Measurements from ENCODE around the gene SIN3A.
"Not testable (repeated sequence)": the region's sequence is repeated elsewhere in the genome, so short reads cannot be mapped to it uniquely, and the experiment has no call there.

SIN3A gene

DNA sequence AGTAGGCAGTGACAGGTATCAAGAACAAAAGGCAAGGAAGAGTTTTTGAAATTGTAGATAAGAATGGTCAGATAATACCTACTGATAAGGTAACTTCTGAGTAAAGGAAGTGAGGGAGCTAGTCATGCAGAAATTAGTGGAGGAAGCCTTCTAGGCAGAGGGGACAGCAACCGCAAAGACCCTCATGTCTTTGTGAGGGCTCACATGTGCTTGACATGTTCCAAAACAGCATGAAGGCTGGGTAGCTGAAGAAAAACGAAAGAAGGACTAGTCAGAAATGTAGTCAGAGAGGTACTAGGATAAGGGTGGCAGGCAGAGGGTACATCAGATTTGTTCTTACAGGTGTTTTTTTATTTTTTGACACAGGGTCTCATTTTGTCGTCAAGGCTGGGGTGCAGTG, 5.3 kb downstream of the SIN3A start:
- TF ChIP-seq, protein P1, sequence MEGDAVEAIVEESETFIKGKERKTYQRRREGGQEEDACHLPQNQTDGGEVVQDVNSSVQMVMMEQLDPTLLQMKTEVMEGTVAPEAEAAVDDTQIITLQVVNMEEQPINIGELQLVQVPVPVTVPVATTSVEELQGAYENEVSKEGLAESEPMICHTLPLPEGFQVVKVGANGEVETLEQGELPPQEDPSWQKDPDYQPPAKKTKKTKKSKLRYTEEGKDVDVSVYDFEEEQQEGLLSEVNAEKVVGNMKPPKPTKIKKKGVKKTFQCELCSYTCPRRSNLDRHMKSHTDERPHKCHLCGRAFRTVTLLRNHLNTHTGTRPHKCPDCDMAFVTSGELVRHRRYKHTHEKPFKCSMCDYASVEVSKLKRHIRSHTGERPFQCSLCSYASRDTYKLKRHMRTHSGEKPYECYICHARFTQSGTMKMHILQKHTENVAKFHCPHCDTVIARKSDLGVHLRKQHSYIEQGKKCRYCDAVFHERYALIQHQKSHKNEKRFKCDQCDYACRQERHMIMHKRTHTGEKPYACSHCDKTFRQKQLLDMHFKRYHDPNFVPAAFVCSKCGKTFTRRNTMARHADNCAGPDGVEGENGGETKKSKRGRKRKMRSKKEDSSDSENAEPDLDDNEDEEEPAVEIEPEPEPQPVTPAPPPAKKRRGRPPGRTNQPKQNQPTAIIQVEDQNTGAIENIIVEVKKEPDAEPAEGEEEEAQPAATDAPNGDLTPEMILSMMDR (IDR thresholded peaks at IDR 0.05; ENCODE audit: low read depth, low read length) = no peak
- no peak for DNase-seq (ENCODE audit: extremely low read depth, low read depth)

DNA sequence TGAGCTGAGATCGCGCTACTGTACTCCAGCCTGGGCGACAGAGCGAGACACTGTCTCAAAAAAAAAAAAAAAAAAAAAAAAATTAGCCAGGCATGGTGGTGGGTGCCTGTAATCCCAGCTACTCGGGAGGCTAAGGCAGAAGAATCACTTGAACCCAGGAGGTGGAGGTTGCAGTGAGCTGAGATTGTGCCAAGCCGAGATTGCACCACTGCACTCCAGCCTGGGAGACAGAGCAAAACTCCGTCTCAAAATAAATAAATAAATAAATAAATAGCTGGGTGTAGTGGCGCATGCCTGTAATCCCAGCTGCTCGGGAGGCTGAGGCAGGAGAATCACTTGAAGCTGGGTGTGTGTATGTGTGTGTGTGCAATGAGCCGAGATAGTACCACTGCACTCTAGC, 6.2 kb downstream of the SIN3A start:
- not testable (repeated sequence) for DNase-seq (ENCODE audit: extremely low read depth, low read depth)

DNA sequence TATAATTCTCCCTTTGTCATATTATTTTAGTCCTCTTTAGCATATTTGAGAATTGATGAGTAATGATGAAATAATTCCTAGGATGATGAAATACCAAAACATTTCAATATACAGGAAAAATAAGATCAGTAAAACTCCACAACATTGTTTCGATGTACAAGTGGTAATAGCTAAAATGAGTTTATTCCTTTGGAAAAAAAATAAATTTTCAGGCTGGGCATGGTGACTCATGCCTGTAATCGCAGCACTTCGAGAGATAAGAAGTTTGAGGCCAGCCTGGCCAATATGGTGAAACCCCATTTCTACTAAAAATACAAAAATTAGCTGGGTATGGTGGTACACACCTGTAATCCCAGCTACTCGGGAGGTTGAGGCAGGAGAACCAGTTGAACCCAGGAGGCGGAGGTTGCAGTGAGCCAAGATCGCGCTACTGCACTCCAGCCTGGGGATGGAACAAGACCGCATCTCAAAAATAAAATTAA, 7.5 kb downstream of the SIN3A start:
- not testable (repeated sequence) for DNase-seq (ENCODE audit: extremely low read depth, low read depth)

DNA sequence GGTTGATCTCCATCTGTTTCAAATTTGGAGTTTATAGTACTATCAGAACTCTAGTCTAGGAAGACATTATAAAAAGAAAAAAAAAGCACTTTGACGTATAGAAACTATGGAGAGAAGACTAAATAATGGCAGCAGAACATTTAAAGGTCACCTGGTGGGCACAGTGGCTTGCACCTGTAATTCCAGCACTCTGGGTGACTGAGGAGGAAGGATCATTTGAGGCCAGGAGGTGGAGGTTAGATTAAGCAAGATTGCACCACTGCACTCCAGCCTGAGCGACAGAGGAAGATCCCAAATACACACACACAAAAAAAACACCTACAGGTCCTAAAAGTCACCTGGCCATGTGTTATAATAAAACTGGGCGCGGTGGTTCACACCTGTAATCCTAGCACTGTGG, 13.8 kb downstream of the SIN3A start:
- no peak for DNase-seq (ENCODE audit: extremely low read depth, low read depth)
- TF ChIP-seq, protein P1 (IDR thresholded peaks at IDR 0.05; ENCODE audit: low read depth, low read length) = no peak

DNA sequence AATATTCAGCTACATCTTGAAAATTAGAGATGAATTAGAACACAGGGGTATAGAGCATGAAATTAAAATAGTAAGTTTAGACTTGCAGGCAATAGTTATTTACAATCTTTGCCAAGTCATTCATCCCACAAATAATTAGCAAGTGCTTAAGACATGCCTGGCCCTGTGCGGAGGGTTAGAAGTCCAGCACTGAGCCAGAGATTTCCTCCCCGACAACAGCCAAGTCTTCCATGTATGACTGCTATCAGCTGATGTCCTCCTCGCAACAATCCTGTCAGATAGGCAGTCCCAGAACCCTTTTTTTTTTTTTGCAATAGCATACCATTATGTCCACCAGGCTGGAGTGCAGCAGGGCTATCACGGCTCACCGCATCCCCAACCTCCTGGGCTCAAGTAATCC, 14.6 kb downstream of the SIN3A start:
- TF ChIP-seq, protein P1 (IDR thresholded peaks at IDR 0.05; ENCODE audit: low read depth, low read length) = no peak

DNA sequence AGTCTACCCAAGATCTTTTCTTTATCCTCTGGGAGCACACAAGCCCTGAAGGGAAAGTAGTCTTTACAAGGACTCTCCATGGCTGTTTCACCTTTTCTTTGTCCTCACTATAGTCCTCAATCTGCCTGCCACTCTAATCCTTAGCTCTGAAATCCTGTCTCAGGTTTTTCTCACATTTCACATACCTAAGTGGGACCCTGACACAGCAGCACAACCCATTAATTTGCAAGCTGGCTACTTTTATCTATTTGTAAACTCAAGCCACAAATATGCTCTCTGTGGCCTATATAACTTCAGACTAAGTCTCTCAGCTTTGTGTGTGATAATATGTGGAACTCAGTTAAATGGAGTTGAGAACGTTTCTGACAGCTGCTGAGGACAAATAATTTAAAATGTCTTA, 19.8 kb downstream of the SIN3A start:
- TF ChIP-seq, protein P1 (IDR thresholded peaks at IDR 0.05; ENCODE audit: low read depth, low read length) = no peak
- no peak for DNase-seq (ENCODE audit: extremely low read depth, low read depth)

More for the DNA sequence above, 14.6 kb downstream of the SIN3A start:
- no peak for DNase-seq (ENCODE audit: extremely low read depth, low read depth)

DNA sequence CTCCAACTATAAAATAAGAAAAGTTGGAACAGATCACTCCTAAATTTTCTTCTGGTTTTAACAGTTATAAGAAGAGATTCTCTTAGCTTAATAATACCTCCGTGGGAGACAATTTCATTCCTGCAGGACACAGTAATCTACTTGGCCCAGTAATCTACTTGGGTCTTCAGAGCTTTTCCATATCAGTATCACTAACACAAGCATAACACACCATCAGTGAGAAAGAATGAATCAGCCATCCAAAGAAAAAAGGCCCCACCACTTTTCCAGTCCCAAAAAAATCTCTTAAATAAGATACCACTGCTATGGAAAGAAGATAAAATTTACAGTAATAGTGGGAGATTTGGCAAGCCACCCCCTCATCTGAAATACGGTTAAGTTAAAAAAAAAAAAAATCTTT, 20.2 kb downstream of the SIN3A start:
- no peak for DNase-seq (ENCODE audit: extremely low read depth, low read depth)
- TF ChIP-seq, protein P1 (IDR thresholded peaks at IDR 0.05; ENCODE audit: low read depth, low read length) = no peak

DNA sequence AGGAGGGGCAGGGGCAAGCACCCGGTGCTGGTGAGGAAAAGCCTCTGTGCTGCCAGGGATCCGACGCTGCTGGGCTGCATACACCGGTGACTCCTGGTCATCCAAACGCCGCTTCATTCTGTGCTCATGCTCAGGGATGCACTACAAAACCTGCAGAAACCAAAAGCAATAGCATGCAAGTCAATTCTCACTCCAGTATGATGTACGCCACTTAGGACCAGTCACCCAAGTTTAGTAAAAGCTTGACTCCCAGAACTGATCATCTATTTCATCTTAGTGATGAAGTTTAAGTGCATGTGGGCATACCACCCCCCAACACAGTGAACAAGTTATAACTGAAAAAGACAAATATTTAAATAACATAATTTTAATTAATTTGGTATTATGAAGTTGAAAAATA, 21.2 kb downstream of the SIN3A start:
- TF ChIP-seq, protein P1 (IDR thresholded peaks at IDR 0.05; ENCODE audit: low read depth, low read length) = no peak
- DNase-seq (ENCODE audit: extremely low read depth, low read depth) = no peak

Data from AG09319 (cell line).